Heart left ventricle (tissue), 13 donors: Measurements from ENCODE around the gene SRCIN1.

Experiments used
- CTCF ChIP-seq, 12 donors: fragments of 200-600 bp; sonication (generic) in 4 of 12; IDR thresholded peaks; one replicate each; pipeline versions ENCODE4 v1.5.0 to v1.8.0; 2018 to 2022; ENCODE audit warnings: antibody characterized with exemption in 12 of 12, mild to moderate bottlenecking in 5 of 12
- POLR2A ChIP-seq, 2 donors: fragments of 450-650 bp; IDR thresholded peaks; one replicate each; pipeline ENCODE4 v1.6.1; 2017; ENCODE audit warnings: antibody characterized with exemption in 2 of 2, mild to moderate bottlenecking in 2 of 2, moderate library complexity in 2 of 2
- donor health status: ischemic (EF 13 %, LVEDD 7.1; RV severe dilation, severe dysfunction).
- donor health status: DM: no; HTN: yes; CAD: no.
- donor health status: DM: no; HTN: no; CAD: no.
- donor health status: ischemic (EF 25% LVEDD 6.9; RV normal size, moderate dysfunction).
- donor health status: ischemic (EF 25% LVEDD 5.7; RV mildly dilated, moderate dysfunction).
- donor health status: ischemic (EF 35%, LVEDD 5.7; RV mildly dilated, moderate dysfunction).
- donor health status: nonischemic (EF 11% LVEDD 7.7; RV severe dilation, severe dysfunction).
- donor health status: DM: yes; HTN: yes; CAD: no.
- donor health status: PGD.
- donor health status: ischemic (EF 29% LVEDD 5.4; RV normal size, mild dysfunction).
- donor health status: nonischemic (EF 23%, LVEDD 6.1; RV moderate dilation, normal function).

GRCh38 chr17:38613981-38614779 lies 8.4 kb upstream of the SRCIN1 start:
- TF ChIP-seq POLR2A (IDR thresholded peaks at IDR 0.05) (no peak), CTCF (IDR thresholded peaks at IDR 0.05) (no peak)
